HG03521 (cell line): ENCODE data around the gene DARS1.
"Not testable (repeated sequence)": the region's sequence is repeated elsewhere in the genome, so short reads cannot be mapped to it uniquely, and the experiment has no call there.

ENCODE experiments used
- ATAC-seq: cut with Tn5 transposase; IDR thresholded peaks from one replicate; pipeline ENCODE4 v1.9.1; 2021; ENCODE audit warnings: mild to moderate bottlenecking, moderate library complexity; ENCODE audit not compliant: unreplicated experiment

Gene DARS1

DNA sequence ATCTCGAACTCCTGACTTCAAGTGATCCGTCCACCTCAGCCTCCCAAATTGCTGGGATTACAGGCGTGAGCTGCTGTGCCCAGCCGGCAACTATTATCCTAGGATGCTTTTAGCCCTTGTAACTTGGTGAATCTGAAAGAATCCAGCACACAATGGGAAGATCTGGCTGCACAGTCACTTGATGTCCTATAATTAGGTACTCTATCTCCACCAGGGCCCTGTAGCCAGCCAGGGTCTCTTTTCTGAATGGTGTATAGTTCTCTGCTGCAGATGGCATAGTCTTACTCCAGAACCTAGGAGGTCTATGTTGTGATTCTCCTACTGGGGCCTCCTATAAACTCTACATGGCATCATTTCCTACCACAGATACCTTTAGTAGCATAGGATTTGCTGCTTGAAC is 95.3 kb downstream of the DARS1 start:
- no peak for ATAC-seq

DNA sequence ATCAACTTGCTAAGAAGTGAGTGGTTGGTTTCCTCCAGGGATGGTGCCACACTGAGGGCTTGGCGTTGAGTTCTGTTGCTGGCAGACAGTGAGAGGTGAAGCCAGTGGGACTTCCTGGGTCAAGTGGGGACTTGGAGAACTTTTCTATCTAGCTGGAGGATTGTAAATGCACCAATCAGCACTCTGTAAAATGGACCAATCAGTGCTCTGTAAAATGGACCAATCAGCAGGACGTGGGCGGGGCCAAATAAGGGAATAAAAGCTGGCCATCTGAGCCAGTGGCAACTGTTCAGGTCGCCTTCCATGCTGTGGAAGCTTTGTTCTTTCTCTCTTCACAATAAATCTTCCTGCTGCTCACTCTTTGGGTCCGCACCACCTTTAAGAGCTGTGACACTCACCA is 96.8 kb downstream of the DARS1 start:
- ATAC-seq, result not testable (repeated sequence)

- no peak for ATAC-seq
These were observed 99.7 kb downstream of the DARS1 start for GRCh38 chr2:135885709-135886108.

DNA sequence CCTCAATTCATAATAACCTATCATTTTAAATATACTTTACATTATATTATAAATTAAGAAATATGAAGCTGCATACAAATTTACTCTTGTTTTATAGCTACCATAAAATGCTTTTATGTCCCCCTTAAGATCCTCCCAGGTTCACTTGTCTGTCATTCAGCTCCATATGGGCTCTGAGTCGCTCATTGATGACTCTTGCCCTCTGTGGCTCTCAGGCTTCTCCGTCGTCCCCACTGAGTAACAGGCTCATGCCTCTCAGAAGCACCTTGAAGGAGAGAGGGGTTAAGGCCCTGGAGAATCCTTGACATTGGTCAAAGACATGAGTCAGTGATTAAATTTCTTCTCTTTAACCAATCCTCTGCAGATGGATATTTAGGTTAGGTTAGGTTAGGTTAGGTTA is 103.0 kb downstream of the DARS1 start:
- ATAC-seq, result no peak

DNA sequence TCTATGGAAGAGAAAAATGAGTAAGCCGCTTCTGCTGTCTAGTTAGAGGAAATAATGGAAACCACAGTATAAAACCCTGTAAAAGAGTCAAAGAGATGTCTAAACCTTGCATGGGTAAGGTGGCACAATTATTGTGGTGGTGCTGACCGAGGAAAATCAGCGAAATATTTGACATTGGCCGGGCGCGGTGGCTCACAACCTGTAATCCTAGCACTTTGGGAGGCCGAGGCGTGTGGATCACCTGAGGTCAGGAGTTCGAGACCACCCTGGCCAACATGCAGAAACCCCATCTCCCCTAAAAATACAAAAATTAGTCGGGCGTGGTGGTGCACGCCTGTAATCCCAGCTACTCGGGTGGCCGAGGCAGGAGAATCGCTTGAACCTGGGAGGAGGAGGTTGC is 108.7 kb downstream of the DARS1 start:
- not testable (repeated sequence) for ATAC-seq

DNA sequence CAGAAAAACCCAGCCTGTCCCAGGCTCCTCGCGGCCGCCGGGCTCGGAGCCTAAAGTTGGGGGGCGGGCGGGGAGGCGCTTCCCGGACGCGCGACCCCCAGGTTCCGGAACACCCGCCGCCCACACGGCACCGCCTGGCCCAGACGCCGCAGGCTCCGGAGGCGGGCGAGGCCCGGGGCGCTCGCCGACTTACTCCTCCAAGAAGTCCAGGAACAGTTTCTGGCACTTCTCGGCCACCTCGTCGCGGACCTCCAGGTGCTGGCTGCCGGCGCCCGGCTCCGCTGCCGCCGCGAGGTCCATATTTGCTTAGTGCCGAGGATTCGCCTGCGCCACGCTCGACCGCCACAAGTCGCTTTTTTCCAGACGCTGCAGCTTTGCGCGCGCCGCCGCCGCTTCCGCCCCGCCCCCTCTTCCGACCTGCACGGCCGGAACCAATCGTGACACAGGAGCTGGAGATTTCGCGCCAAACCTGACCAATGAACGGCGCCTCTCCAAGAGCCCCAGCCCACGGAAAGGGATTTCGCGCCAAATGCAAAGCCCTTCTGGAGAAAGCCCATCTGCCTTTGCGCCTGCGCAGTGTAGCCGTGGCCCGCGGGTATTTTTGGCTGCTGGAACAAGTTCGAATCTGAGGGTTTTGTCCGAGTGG is 109.2 kb downstream of the DARS1 start, which contains the start of gene MCM6:
MCM6 (minus strand) TSS at position 378 of the 646 bp plus-strand sequence; CDS start at position 300, 78 bp downstream.
- ATAC-seq, result peak; percentile 82

DNA sequence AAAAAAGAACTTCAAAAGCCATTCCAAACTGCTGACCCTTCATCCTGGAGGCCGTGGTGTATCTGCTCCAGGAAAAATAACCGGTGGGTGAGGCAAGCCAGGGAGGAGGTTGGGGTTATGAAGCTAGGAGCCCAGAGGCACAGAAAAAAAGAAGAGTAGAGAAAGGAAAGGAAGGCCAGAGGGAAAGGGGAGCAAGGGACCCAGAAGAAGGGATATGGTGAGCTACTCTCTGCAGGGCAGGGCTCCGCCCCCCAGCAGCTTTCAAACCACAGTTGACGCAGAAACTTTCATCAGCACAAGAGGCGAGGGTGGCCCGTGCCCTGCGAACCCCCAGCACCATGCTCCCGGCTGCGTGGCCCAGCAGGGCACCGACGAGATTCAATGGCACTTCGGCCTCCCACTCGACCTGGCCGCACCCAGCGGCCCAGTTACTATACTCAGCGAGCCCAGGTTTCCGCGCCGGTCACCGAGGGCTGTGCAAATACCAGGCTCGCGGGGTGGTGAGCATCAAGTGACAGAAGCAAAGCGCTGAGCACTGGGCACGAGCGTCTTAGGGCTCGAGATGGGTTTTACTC is 109.8 kb downstream of the DARS1 start:
- peak; percentile 58 for ATAC-seq

GRCh38 chr2:135874777-135875365 is 110.6 kb downstream of the DARS1 start:
- no peak for ATAC-seq

DNA sequence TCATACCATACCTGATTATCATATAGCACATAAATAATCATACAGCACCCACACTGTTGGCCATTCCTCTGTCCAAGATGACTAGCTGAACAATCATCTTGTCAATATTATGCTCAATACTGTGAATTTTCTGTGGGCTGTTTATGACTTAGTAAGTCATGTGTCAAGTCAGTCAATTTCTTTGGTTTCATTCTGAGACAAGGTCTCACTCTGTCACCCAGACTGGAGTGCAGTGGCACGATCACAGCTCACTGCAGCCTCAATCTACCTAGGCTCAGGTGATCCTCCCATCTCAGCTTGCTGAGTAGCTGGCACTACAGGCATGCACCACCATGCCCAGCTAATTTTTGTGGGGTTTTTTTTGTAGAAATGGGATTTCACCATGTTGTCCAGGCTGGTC is 114.9 kb downstream of the DARS1 start:
- peak; percentile 41 for ATAC-seq

- ATAC-seq, result no peak
These were observed 122.2 kb downstream of the DARS1 start for GRCh38 chr2:135863233-135863632.

DNA sequence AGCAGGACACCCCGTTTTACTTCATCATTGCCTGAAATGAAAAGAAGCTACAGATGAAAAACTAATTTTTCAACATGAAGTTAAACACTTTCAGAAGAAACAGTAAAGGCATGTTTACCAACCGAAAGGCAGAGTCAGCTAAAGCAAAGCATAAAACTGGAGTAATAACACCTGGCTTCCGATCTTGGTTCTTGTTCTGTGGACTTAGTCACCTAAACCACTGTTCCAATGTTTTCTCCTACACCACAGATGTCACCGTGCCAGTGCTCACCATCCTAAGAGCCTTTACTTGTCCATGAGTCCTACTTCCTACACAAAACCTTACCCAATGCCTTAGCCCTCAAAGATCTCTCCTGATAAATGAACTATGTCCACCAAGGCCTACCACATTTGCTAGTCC is 122.7 kb downstream of the DARS1 start:
- ATAC-seq, result no peak
